ENCODE measurements around the gene GDNF.

GDNF gene

DNA sequence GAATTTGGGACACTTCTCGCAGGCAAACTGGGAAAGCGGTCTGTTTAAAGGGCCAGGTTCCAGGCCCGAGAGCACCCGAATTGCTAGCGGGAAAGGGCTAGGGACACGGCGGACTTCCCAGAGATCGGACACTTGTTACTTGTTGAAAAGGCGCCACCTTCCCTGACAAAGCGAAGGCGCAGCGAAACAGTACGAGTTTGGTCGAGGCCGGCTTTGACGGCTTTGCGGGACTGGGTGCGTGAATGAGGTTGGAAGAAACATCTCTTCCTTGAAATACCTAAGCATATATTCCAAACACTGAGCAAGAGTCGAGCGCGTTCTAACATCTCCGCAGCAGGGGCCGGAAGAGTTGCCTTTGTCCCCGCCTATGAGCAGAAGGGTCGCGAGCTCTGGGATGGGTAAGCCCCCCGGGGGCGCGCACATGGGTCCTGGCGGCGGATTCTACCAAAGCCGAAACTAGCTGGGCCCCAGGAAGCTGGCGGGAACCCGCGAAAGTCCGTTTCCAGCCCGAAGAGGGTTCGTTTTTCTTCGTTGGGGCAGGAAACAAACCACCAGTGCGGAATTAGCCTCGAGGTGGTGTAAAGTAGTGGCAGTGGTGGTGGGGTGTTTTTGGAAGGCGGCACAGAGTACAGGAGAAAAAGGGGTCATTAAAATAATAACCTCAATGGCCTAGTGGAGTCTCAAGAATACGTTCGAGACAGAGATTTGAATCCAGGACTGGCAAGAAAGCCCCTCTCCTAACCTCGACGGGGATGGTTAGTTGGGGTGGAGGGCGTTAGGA, 1.5 kb downstream of the GDNF start:
- TF ChIP-seq, protein P1, sequence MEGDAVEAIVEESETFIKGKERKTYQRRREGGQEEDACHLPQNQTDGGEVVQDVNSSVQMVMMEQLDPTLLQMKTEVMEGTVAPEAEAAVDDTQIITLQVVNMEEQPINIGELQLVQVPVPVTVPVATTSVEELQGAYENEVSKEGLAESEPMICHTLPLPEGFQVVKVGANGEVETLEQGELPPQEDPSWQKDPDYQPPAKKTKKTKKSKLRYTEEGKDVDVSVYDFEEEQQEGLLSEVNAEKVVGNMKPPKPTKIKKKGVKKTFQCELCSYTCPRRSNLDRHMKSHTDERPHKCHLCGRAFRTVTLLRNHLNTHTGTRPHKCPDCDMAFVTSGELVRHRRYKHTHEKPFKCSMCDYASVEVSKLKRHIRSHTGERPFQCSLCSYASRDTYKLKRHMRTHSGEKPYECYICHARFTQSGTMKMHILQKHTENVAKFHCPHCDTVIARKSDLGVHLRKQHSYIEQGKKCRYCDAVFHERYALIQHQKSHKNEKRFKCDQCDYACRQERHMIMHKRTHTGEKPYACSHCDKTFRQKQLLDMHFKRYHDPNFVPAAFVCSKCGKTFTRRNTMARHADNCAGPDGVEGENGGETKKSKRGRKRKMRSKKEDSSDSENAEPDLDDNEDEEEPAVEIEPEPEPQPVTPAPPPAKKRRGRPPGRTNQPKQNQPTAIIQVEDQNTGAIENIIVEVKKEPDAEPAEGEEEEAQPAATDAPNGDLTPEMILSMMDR (IDR thresholded peaks at IDR 0.05; ENCODE audit: insufficient read depth, missing control alignments) = peak; percentile 23
- FAIRE-seq (no peak), DNase-seq (ENCODE audit: insufficient read length, low spot score) (no peak)

- DNase-seq (ENCODE audit: insufficient read length, low spot score) (peak; percentile 76), FAIRE-seq (no peak)
- TF ChIP-seq, protein P1 (IDR thresholded peaks at IDR 0.05; ENCODE audit: insufficient read depth, missing control alignments) = peak; percentile 80
Measured at GRCh38 chr5:37837414-37838032, 2.3 kb downstream of the GDNF start.

- FAIRE-seq (no peak), DNase-seq (ENCODE audit: insufficient read length, low spot score) (no peak)
- TF ChIP-seq, protein P1 (IDR thresholded peaks at IDR 0.05; ENCODE audit: insufficient read depth, missing control alignments) = no peak
Measured at GRCh38 chr5:37836592-37837413, 3.0 kb downstream of the GDNF start.

- FAIRE-seq (no peak), DNase-seq (ENCODE audit: insufficient read length, low spot score) (no peak)
- TF ChIP-seq, protein P1 (IDR thresholded peaks at IDR 0.05; ENCODE audit: insufficient read depth, missing control alignments) = no peak
Measured at GRCh38 chr5:37836235-37836591, 3.6 kb downstream of the GDNF start.

- no peak for FAIRE-seq
- DNase-seq (ENCODE audit: insufficient read length, low spot score) = no peak
- TF ChIP-seq, protein P1 (IDR thresholded peaks at IDR 0.05; ENCODE audit: insufficient read depth, missing control alignments) = no peak
Measured at GRCh38 chr5:37835380-37835973, 4.4 kb downstream of the GDNF start.

GRCh38 chr5:37834542-37835379, 5.1 kb downstream of the GDNF start:
- no peak for FAIRE-seq
- TF ChIP-seq, protein P1 (IDR thresholded peaks at IDR 0.05; ENCODE audit: insufficient read depth, missing control alignments) = no peak
- DNase-seq (ENCODE audit: insufficient read length, low spot score) = no peak
